Amniotic epithelial cell (primary cell): ENCODE data around the gene CYB561D1.

Experiments used
- DNase-seq: peaks from one replicate; pipeline ENCODE4 v3.0.0-alpha.2; 2010; ENCODE audit warnings: low read depth

The CYB561D1 gene

GRCh38 chr1:109548321-109549267, 54.7 kb downstream of the CYB561D1 start, which contains the start of gene GNAI3:
Gene GNAI3, plus strand, starts transcription at chr1:109548615. Its CDS starts 106 bp downstream, at chr1:109548721.
- DNase-seq: peak; percentile 94
